Right kidney (tissue), 1 donor: ENCODE results near the gene SSTR3.
A peak's percentile ranks its signal among the peaks of the same experiment; 100 is the strongest.

Source experiments
- DNase-seq: peaks from one replicate; pipeline ENCODE4 v3.0.0-alpha.2; 2016

SSTR3 gene

GRCh38 chr22:37229012-37229804, 16.9 kb upstream of the SSTR3 start:
- no peak for DNase-seq

- no peak for DNase-seq
Measured at GRCh38 chr22:37228106-37229011, 16.1 kb upstream of the SSTR3 start.

- DNase-seq, result no peak
Measured at GRCh38 chr22:37226514-37226913, 14.2 kb upstream of the SSTR3 start.

GRCh38 chr22:37226087-37226486, 13.8 kb upstream of the SSTR3 start:
- no peak for DNase-seq

GRCh38 chr22:37225481-37225880, 13.2 kb upstream of the SSTR3 start:
- no peak for DNase-seq

- no peak for DNase-seq
Measured at GRCh38 chr22:37224757-37225420, 12.6 kb upstream of the SSTR3 start.

GRCh38 chr22:37223965-37224551, 11.8 kb upstream of the SSTR3 start:
- DNase-seq, result no peak

GRCh38 chr22:37222440-37222971, 10.2 kb upstream of the SSTR3 start:
- no peak for DNase-seq

GRCh38 chr22:37221424-37222333, 9.4 kb upstream of the SSTR3 start:
- no peak for DNase-seq

GRCh38 chr22:37220543-37220981, 8.3 kb upstream of the SSTR3 start:
- DNase-seq, result no peak

- DNase-seq, result no peak
Measured at GRCh38 chr22:37219533-37219932, 7.3 kb upstream of the SSTR3 start.

GRCh38 chr22:37218771-37219411, 6.6 kb upstream of the SSTR3 start:
- no peak for DNase-seq

GRCh38 chr22:37218399-37218770, 6.1 kb upstream of the SSTR3 start:
- DNase-seq, result no peak

GRCh38 chr22:37215890-37216289, 3.6 kb upstream of the SSTR3 start:
- no peak for DNase-seq

- DNase-seq, result no peak
Measured at GRCh38 chr22:37214731-37215030, 2.4 kb upstream of the SSTR3 start.

- DNase-seq, result no peak
Measured at GRCh38 chr22:37213941-37214730, 1.9 kb upstream of the SSTR3 start.

- no peak for DNase-seq
Measured at GRCh38 chr22:37213218-37213855, 1.1 kb upstream of the SSTR3 start.

- no peak for DNase-seq
Measured at GRCh38 chr22:37211866-37212173, 457 bp downstream of the SSTR3 start.

GRCh38 chr22:37211075-37211865, 1.0 kb downstream of the SSTR3 start:
- peak; percentile 29 for DNase-seq
